ENCODE results near the gene NHP2.
"Not testable (repeated sequence)": the region's sequence is repeated elsewhere in the genome, so short reads cannot be mapped to it uniquely, and the experiment has no call there.

Gene NHP2

DNA sequence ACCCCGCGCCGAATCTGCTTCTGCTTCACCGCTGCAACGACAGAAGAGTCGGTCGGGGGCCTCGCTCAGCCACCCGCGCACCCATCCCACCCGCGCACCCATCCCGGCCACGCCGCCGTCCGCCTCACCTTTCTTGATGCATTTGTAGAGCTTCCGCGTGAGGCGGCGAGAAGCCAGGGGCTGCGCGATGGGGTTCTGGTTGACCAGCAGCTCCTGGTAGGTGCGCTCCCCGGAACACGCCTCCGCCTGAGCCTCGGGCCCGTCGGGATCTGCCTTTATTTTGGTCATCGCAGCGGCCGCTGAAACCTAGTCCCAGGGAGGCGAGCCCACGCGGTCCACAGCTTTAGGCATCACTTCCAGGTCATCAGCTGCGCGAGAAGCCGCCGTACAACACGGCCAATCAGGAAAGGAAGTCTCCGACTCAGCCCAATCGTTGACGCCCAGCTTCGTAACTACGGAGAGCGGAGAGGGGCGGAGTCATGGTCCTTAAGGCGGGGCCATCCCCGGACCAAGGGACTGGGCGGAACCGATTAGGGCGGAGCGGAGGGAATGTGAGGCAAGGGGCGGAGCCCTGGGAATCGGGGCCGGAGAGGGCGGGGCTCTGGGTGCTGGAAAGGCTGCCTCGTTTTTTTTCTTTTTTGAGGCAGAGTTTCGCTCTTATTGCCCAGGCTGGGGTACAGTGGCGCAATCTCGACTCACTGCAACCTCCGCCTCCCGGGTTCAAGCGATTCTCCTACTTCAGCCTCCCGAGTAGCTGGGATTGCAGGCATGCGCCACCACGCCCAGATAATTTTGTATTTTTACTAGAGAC is at the start of gene NHP2:
Gene NHP2 (minus strand): TSS at position 356 of the 811 bp plus-strand sequence. CDS start 68 bp downstream, at position 288.
- peak; percentile 89 for DNase-seq

DNA sequence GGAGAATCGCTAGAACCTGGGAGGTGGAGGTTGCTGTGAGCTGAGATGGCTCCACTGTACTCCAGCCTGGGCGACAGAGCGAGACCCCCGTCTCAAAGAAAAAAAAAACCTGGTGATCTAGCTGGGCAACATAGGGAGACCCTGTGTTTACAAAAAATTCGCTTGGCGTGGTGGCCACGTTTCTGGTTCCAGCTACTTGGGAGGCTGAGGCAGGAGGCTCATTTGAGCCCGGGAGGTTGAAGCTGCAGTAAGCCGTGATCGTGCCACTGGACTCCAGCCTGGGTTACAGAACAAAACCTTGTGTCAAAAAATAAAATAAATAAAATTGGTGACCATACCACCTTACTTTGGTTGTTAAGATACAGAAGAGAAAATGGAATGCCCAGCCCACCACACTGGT is 48.9 kb upstream of the NHP2 start:
- no peak for DNase-seq

DNA sequence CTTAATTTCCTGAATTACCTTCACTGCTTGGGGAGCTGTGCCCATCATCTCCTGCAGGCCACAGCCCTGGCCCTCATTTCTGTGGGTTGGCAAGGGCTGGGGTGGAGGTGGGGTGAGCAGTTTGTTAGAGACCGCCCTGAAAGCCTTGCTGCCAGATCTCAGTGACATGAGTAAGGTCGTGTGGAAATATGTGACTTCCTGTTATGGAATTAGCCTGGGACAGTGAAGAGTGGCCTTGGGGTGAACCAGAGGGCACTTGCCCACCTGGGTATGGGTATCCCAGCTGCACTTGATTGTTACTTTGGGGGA is 48.2 kb upstream of the NHP2 start:
- no peak for DNase-seq

DNA sequence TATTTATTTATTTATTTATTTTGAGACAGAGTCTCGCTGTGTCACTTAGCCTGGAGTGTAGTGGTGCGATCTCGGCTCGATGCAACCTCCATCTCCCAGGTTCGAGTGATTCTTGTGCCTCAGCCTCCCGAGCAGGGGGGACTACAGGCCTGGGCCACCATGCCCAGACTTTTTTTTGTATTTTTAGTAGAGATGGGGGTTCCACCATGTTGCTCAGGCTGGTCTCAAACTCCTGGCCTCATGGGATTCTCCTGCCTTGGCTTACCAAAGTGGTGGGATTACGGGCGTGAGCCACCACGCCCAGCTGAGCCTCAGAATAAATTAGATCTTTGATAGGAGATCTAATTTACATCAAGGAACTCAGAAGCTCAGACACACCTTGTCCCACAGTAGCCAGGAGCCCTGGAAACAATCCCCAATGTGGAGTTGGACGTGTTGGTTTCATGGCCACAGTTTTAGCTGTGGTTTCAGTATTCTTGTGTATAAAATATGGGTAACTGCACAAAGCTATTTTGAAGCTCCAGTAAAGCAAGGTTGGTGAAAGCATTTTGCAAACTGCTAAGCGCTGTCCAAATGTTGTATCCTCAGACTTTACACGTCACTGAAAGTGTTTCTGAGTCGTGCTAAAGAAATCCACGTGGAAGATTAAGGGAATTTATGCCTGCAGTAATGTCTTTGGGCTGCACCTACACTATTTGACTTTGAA is 47.7 kb upstream of the NHP2 start:
- no peak for DNase-seq

DNA sequence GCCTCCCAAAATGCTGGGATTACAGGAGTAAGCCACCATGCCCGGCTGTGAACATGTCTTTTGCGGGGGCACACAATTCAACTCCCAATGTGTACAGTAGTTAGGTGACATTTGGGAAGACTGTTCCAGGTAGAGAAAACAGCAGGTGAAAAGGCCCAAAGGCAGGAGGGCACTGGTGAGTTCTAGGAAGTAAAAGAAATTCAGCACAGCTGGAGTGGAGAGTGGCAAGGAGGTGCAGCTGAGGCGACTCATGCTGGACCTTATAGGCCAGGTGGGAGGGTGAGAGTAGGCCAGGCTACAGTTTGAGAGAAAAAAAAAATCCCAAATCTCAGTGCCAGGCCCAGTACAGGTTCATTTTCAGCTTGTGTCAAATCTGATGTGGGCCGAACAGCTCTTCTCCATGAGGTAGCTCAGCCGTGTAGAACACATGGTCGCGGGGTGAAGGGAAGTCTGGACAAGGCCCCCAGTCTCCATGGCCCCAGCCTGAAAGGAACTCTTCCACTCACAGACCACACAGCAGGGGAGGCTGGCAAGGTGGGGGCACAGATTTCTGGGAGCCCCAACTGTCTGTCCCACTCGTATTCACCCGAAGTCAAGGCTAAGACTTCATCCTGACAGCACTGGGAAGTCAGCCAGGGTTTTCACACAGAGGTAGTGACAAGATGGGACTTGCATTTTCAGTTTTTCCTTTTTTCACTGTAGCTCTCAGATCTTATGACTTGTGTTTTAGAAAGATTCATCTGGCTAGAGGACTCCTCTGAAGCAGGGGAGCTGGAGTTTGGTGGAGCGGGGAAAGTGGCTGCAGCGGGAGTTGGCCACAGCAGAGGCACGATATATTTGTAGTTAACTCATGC is 46.1 kb upstream of the NHP2 start:
- DNase-seq: no peak

DNA sequence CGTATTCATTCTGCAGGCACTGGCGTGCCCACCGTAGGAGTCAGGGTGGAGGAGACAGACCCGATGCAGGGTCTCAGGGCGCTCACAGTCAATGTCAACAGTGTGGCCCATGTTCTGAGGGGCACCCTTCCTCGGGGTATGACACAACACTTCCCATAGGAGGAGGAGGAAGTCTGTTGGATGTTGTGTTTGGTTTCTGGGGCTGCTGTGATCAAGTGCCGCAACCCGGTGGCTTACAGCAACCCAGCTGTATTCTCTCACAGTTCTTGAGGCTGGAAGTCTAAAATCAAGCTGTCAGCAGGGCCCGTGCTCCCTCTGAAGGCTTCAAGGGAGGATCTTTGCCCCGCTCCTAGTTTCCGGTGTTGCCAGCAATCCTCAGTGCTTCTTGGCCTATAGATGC is 45.0 kb upstream of the NHP2 start:
- no peak for DNase-seq

DNA sequence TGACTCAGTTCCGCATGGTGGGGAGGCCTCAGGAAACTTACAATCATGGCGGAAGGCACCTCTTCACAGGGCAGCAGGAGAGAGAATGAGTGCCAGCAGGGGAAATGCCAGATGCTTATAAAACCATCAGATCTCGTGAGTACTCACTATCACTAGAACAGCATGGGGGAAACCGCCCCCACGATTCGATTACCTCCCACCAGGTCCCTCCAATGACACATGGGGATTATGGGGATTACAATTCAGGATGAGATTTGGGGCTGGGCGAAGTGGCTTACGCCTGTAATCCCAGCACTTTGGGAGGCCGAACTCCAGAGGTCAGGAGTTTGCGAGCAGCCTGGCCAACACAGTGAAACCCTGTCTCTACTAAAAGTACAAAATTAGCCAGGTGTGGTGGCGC is 44.5 kb upstream of the NHP2 start:
- DNase-seq: not testable (repeated sequence)

DNA sequence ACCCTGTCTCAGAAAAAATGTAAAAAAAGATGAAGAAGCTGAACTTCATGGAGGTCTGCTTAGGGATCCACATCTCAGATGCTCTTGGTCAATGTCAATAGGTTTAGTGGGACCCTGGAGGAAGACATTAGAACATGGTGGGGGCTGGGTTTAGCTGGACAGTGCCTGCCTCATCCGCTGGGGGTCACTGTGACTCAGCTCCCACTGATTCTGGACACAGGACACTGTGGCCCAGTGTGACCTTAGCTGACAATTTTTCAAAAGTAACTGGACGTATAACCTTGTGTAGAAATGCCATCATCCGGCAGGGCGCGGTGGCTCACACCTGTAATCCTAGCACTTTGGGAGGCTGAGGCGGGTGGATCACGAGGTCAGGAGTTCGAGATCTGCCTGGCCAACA is 43.3 kb upstream of the NHP2 start:
- DNase-seq: no peak

DNA sequence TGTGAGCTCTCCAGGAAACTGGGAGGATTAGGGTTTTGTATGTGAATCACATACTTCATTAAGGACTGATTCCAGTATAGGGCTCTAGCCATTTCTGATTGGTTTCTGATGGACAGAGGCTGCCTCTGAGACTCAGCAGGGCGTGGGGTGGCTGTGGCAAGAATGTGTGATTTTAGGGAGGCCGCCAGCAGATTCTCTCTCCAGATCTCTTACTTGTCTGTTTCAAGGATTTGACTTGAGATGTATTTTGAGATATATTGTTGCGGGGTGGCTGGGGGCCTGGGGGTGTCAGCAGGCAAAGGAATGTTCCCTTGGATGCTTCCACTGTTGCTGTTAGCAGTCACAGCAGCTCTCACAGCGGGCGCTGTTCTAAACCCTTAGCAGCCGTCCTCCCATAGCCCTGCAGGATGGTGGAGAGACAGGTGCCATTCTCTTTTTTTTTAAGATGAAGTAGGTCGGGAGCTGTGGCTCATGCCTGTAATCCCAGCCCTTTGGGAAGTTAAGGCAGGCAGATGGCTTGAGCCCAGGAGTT is 42.7 kb upstream of the NHP2 start:
- no peak for DNase-seq

DNA sequence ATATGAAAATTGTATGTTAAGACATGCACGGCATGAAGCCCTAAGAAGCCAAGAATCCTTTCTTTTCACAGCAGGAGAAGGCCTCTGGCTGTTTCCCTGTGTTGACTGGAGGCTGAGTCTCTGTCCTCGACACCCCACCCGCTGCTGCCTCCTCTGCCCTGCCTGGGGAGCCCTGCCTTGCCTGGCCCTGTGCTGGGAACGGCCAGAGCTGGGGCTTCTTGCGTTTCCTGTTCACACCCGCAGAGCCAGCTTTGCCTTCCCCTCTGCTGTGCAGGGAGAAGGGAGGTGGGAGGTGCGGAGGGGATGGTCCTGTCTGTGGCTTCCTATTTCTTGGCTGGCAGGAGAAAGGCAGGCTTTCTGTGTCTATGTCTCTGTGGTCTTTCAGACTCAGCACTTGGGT is 40.3 kb upstream of the NHP2 start:
- no peak for DNase-seq

DNA sequence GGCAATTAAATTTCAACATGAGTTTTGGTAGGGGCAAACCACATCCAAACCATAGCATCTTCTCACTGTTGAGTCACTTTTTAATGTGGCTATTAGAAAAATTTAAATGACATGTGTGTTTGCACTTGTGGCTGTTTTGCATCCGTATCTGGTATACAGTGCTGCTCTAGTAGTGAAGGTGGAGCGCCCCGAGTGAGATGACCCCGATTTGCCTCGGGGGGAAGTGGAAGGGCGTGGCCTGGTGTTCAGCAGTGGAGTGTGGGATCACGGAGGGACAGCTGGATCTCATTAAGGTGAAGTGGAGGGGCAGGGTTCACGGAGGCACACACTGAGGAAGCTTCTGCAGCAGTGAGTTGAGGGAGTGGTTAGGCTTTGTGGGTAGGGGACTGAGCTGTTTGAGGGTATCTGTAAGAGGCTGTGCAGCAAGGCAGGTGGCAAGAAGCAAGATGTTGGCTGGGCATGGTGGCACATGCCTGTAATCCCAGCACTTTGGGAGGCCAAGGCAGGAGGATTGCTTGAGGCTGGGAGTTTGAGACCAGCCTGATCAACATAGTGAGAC is 39.6 kb upstream of the NHP2 start:
- no peak for DNase-seq

DNA sequence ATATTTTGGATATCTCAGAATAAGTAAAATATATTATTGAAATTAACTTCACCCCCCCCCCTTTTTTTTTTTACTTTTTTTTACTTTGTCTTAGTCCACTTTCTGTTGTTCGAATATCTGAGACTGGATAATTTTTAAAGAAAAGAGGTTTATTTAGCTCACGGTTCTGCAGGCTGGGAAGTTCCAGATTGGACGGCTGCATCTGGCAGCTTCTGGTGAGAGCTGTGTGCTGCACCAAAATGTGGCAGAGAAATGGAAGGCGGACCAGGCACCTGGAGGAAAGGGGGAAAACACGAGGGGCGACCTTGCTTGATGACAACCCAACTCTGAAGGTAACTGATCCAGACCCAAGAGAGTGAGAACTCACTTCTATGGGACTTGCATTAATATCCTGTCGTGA is 39.1 kb upstream of the NHP2 start:
- no peak for DNase-seq

DNA sequence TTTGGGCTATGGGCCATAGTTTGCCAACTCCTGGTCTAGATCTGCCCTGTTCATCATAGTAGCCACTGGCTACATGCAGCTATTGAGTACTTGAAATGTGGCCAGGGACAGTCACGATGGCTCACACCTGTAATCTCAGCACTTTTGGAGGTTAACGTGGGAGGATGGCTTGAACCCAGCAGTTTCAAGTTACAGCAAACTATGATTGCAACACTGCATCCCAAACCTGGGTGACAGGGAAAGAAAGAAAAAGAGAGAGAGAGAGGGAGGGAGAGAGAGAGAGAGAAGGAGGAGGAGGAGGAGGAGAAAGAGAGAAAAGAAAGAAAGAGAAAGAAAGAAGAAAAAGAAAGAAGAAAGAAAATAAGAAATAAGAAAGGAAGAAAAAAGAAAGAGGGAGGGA is 38.6 kb upstream of the NHP2 start:
- no peak for DNase-seq

DNA sequence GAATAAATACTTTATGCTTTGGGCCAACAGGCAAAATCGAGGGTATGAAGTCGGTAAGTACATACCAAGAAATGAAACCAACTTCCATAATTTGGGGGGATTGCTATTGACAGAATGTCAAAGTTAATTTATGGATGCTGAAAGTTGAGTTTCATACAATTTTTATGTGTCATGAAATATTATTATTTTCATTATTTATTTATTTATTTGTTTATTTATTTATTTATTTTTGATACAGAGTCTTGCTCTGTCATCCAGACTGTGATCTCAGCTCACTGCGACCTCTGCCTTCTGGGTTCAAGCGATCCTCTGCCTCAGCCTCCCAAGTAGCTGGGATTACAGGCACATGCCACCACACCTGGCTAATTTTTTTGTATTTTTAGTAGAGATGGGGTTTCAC is 38.0 kb upstream of the NHP2 start:
- DNase-seq: no peak

DNA sequence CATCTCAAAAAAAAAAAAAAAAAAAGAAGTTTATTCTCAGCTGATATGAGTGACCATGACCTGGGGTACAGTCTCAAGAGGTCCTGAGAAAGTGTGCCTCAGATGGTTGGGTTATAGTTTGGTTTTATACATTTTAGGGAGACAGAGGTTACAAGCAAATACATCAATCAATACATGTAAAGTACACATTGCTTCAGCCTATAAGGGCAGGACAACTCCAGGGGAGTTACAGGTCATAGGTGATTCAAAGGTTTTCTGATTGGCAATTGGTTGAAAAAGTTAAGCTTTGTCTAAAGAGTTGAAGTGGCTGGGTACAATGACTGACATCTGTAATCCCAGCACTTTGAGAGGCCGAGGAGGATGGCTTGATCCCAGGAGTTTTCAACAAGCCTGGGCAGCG is 35.7 kb upstream of the NHP2 start:
- DNase-seq: no peak

DNA sequence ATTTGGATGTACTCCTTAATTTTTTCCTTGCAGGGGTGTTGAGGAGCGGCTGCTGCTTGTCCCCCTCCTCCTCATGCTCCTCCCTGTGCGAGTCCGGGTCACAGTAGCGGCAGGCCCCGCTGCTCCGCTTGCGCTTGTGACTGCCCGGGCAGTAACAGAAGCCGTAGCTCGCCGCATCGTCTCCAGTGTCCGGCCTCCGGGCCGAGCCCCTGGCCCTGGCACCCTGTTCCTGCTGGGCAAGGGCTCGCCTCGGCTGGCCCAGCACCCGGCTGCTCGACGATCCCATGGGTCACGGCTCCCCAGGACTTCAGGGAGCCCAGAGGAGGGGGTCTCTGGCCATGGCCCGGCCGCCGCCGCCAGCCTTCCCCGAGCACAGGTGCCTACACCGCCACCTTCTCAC is 33.3 kb upstream of the NHP2 start, which contains the start of gene GMCL2:
Gene GMCL2 (minus strand): TSS at position 358 of the 400 bp plus-strand sequence. CDS start 72 bp downstream, at position 286.
- no peak for DNase-seq

DNA sequence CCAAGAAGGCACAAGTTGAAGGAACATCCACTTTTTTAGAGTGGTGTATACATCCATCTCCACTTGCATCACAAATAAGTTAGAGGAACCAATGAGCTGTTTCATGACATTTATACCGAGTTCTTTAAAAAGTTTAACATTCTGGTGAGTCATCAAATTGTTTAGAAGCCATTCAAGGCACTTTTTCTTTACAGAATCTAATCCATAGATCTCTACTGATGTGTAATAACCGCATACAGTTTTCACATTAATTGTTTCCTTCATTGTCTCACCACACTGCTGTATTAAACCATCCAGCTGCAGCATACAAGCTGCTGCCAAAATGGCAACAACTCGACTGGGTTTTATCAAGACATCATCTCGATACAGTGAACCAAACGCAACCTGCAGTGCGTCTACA is 32.7 kb upstream of the NHP2 start:
- DNase-seq: no peak

DNA sequence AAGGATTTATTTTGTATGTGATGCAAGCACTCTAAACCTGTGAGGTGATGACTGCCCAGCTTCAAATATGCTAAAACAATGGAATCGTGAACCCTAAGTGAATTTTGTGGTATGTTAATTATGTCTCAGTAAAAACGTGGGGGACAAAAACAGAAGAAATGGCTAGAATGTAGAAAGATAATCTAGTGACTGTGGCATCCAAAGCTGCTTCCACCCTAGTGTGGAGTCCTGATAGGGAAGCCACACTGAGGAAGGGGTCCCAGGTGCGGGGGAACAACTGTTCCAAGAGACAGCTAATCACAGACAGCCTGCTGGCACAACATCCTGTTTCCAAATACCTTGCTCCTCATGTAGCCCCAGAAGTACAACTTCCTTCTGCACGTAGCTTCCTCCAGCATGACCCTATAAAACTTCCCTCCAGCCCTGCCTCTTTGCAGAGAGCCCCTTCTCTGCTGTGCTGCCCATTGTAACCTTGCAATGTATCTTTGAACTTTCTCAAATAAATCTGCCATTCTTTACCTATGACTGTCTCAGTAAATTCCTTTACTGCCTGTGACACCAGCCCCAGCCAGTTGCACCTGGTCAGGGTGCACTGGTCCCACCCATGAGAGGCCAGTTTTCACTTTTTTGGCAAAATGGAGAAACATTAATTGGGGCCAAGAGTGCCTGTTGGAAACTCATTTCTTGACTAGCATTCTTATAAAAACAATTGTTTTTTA is 28.6 kb upstream of the NHP2 start:
- no peak for DNase-seq

DNA sequence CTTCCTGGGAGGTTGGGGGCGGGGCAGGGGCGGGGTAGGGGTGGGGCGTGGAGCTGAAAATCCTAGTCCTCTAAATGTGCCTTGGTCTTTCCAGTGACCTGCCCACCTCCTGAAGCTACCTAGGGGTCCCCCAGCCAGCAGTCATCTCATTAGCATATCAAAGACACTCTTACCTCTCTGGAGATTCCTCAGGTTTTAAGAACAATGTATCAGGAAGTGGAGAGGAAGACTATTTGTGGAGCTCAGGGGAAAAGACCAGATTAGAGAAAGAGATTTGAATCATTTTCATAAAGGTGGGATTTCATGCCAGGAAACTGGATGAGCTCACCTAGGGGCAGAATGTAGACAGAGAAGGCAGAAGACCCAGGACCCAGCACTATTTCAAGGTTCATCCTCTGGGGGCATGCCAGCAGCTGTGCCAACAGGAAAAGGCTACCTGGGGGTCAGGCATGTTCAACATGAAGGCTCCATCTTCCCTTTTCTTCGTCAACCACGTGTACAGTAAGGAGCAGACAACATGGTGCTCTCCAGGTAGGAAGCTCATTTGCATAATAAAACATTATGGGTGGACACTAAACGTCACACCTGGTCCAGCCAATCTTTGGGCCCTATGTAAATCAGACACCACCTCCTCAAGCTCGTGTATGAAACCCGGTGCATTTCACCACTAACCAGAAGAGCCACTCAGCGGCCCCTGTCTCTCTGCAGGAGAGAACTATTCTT is 26.6 kb upstream of the NHP2 start:
- DNase-seq: no peak

DNA sequence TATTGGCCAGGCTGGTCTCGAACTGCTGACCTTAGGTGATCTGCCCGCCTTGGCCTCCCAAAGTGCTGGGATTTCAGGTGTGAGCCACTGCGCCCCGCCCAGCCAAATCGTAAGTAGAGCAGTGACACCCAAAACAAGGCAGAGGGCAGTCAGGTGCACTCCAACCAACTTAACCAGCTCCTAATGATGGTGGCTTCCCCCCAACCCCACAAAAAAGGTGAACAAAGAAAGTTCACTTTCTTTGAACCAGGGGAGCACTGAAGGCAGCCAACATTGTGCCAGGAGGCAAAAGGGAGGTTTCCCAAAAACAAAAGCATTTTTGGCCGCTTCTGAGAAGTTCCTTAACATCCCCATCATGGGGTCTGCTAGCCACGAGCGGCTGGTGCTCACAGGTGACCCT is 23.9 kb upstream of the NHP2 start:
- no peak for DNase-seq

DNA sequence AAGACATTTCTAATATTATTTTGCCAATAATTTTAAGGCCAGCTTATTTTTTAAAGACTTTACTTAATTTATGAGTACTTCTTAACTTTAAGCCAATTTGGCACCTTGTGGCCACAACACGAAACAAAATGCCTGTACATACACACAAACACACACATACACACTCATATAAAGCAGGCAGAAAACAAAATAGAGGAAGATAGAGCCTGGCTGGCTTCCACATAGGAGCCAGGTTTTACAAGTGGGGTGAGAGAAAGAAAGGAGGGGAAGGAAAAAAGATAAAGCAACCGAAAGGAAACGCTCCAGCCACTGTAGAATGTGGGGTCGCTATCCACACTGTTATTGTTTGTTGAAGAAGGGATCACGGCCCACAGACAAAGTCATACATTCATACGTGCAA is 23.1 kb upstream of the NHP2 start:
- DNase-seq: no peak

DNA sequence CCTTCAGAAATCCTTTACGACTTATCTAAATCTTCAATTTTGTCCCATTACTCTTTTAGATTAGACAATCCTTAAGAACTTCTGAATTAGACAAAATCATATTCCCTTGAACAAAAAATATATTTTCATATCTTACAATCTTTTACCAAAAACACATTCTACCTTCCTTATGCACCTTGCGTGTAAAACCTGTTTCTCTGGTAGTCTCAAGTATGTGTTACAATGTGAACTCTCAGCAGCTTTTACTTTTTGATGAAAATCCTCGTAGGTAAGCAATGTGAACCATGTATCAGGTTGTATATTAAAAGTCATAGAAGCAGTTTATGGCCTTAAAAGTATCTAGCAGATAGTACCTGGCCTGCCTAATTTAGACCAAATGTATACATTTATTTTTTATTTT is 20.8 kb upstream of the NHP2 start:
- no peak for DNase-seq
